ENCODE results near the gene RNF220.
"Not testable (repeated sequence)": the region's sequence is repeated elsewhere in the genome, so short reads cannot be mapped to it uniquely, and the experiment has no call there.

Gene RNF220

GRCh38 chr1:44684525-44684924 is 279.5 kb downstream of the RNF220 start:
- DNase-seq: no peak

- no peak for DNase-seq
These were observed 280.2 kb downstream of the RNF220 start for GRCh38 chr1:44685218-44685617.

GRCh38 chr1:44685881-44686280 is 280.8 kb downstream of the RNF220 start:
- DNase-seq: no peak

- no peak for DNase-seq
These were observed 283.8 kb downstream of the RNF220 start for GRCh38 chr1:44688760-44689446.

GRCh38 chr1:44689447-44689765 is 284.4 kb downstream of the RNF220 start:
- DNase-seq: no peak

GRCh38 chr1:44693159-44693558 is 288.1 kb downstream of the RNF220 start:
- no peak for DNase-seq

GRCh38 chr1:44693900-44694299 is 288.8 kb downstream of the RNF220 start:
- DNase-seq: no peak

- peak; percentile 11 for DNase-seq
These were observed 289.9 kb downstream of the RNF220 start for GRCh38 chr1:44694863-44695478.

GRCh38 chr1:44695671-44696070 is 290.6 kb downstream of the RNF220 start:
- no peak for DNase-seq

- DNase-seq: no peak
These were observed 291.0 kb downstream of the RNF220 start for GRCh38 chr1:44696101-44696500.

GRCh38 chr1:44696789-44697345 is 291.8 kb downstream of the RNF220 start:
- DNase-seq: peak; percentile 37

- DNase-seq: no peak
These were observed 293.1 kb downstream of the RNF220 start for GRCh38 chr1:44698138-44698537.

GRCh38 chr1:44699375-44699774 is 294.3 kb downstream of the RNF220 start:
- not testable (repeated sequence) for DNase-seq

- no peak for DNase-seq
These were observed 295.5 kb downstream of the RNF220 start for GRCh38 chr1:44700573-44700972.

GRCh38 chr1:44701141-44701573 is 296.1 kb downstream of the RNF220 start:
- no peak for DNase-seq

Data from CD4-positive, alpha-beta T cell treated with Interferon gamma for 1 hour (primary cell).